ENCODE data around the gene ARNT2. TPM values are rescaled to one million over a fixed set of nuclear protein-coding genes. Genes with fewer than 3 reads are reported as not detected.

The ARNT2 gene
- polyA plus RNA-seq, 3 donors from 2014 or later, result not detected

DNA sequence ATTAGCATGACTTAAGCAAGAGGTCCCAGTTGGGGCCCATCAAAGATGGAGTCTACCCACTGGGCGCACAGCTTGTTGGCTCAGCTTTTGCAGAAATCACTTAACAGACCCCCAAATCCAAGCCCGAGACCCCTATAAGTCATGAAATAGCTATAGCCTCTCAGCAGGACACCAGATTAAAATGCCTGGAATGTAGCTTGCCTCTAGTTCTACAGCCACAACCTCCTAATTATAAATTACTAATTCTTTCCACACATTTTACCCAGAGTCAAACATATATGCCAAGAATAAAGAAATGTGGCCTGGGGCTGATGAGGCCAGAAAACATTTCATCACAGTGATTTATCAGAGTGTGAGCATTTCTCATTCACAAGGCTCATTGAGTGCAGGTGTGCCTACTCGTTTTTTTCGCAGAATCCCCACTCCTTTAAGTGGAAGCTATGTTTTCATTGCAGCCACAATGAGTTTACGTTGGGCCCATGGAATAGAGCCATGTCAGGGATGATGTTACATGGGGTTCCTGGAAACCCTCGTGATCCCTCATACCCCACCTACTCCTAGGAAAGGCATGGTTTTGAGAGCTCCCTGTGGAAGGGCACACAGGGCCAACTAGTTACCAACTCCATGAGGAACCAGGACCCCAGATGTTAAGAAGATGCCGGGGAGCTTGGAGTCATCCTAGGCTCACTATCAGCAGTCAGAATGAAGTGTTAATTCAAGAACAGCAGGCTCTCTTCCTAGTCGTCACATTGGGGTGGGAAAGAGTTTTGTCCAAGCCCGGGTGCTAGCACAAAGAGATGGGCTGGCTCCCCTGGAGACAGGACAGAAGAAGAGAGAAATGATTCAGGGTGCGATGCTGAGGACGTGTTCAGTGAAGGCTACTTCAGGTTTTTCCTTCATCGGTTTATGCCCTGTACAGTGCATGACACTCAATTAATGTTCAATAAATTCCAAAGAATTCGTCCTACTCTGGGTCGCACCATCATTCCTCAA lies 200.7 kb downstream of the ARNT2 start:
- Mint-ChIP-seq H3K9me3 (no peaks in the 10 kb centered on the region), H3K4me3 (no peak overlapping the region), H3K27me3 (ENCODE audit: low read depth in 3 of 3) (peaks cover 0 to 8% (median 3%) of the 10 kb centered on the region in 3 donors), H3K27ac (no peak overlapping the region), H3K36me3 (no peaks in the 10 kb centered on the region), H3K4me1 (no peaks in the 10 kb centered on the region)
- DNase-seq, result no peak

GRCh38 chr15:80605591-80606150 lies 201.5 kb downstream of the ARNT2 start:
- Mint-ChIP-seq H3K4me3 (no peak overlapping the region), H3K4me1 (no peaks in the 10 kb centered on the region), H3K27ac (no peak overlapping the region), H3K9me3 (no peaks in the 10 kb centered on the region), H3K36me3 (no peaks in the 10 kb centered on the region), H3K27me3 (ENCODE audit: low read depth in 3 of 3) (peaks cover 0 to 8% (median under 1%) of the 10 kb centered on the region in 3 donors)
- no peak for DNase-seq

GRCh38 chr15:80606511-80607071 lies 202.4 kb downstream of the ARNT2 start:
- no peak for DNase-seq
- Mint-ChIP-seq H3K27ac (no peak overlapping the region), H3K27me3 (ENCODE audit: low read depth in 3 of 3) (peaks cover 0 to 5% (median 0%) of the 10 kb centered on the region in 3 donors), H3K9me3 (no peaks in the 10 kb centered on the region), H3K36me3 (no peaks in the 10 kb centered on the region), H3K4me1 (no peaks in the 10 kb centered on the region), H3K4me3 (no peak overlapping the region)

- no peak overlapping the region for H3K27ac Mint-ChIP-seq
Observed at GRCh38 chr15:80607287-80607980, 203.3 kb downstream of the ARNT2 start.

GRCh38 chr15:80608688-80609087 lies 204.5 kb downstream of the ARNT2 start:
- no peaks in the 10 kb centered on the region for H3K4me1 Mint-ChIP-seq
- peaks cover 0 to 5% (median 0%) of the 10 kb centered on the region in 3 donors for H3K27me3 Mint-ChIP-seq (ENCODE audit: low read depth in 3 of 3)
- no peak overlapping the region for H3K27ac Mint-ChIP-seq
- no peaks in the 10 kb centered on the region for H3K9me3 Mint-ChIP-seq
- no peaks in the 10 kb centered on the region for H3K36me3 Mint-ChIP-seq
- DNase-seq, result no peak
- no peak overlapping the region for H3K4me3 Mint-ChIP-seq

More at GRCh38 chr15:80607287-80607980, 203.3 kb downstream of the ARNT2 start:
- no peak overlapping the region for H3K4me3 Mint-ChIP-seq
- no peaks in the 10 kb centered on the region for H3K36me3 Mint-ChIP-seq
- H3K9me3 Mint-ChIP-seq, result no peaks in the 10 kb centered on the region
- no peaks in the 10 kb centered on the region for H3K4me1 Mint-ChIP-seq
- peaks cover 0 to 5% (median 0%) of the 10 kb centered on the region in 3 donors for H3K27me3 Mint-ChIP-seq (ENCODE audit: low read depth in 3 of 3)
- no peak for DNase-seq

- H3K27ac Mint-ChIP-seq, result no peak overlapping the region
- no peak for DNase-seq
- peaks cover 0 to 5% (median 0%) of the 10 kb centered on the region in 3 donors for H3K27me3 Mint-ChIP-seq (ENCODE audit: low read depth in 3 of 3)
- no peaks in the 10 kb centered on the region for H3K9me3 Mint-ChIP-seq
- H3K4me1 Mint-ChIP-seq, result no peaks in the 10 kb centered on the region
- no peaks in the 10 kb centered on the region for H3K36me3 Mint-ChIP-seq
- H3K4me3 Mint-ChIP-seq, result no peak overlapping the region
Observed at GRCh38 chr15:80609091-80609490, 204.9 kb downstream of the ARNT2 start.

DNA sequence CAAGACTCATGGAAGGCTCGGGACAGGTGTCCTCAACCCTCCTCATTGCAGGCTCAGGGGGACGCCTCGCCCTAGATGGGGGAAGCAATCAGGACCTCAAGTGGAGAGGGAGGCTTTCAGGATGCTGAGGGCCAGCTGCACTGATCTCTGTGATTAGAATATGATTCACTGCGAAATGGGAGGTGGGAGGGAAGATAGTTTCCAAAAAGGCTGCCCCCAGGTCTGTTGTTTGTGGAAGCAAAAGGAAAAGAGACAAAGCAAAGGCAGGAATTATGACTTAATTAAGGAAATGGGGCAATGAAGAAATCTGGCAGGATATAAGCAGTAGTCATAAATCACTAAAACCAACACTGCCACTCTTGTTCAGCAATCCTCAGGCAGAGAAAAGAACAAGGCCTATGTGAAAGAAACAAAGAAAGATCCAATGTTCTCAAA lies 205.3 kb downstream of the ARNT2 start:
- no peak for DNase-seq
- no peaks in the 10 kb centered on the region for H3K9me3 Mint-ChIP-seq
- no peaks in the 10 kb centered on the region for H3K4me1 Mint-ChIP-seq
- no peak overlapping the region for H3K27ac Mint-ChIP-seq
- no peak overlapping the region for H3K4me3 Mint-ChIP-seq
- H3K36me3 Mint-ChIP-seq, result no peaks in the 10 kb centered on the region
- H3K27me3 Mint-ChIP-seq (ENCODE audit: low read depth in 3 of 3), result peaks cover 0 to 5% (median under 1%) of the 10 kb centered on the region in 3 donors

GRCh38 chr15:80611543-80612080 lies 207.4 kb downstream of the ARNT2 start:
- no peak overlapping the region for H3K4me3 Mint-ChIP-seq
- H3K27me3 Mint-ChIP-seq (ENCODE audit: low read depth in 3 of 3), result peaks cover 0 to 5% (median 2%) of the 10 kb centered on the region in 3 donors
- no peak for DNase-seq
- no peak overlapping the region for H3K27ac Mint-ChIP-seq
- no peaks in the 10 kb centered on the region for H3K36me3 Mint-ChIP-seq
- no peaks in the 10 kb centered on the region for H3K9me3 Mint-ChIP-seq
- no peaks in the 10 kb centered on the region for H3K4me1 Mint-ChIP-seq

- DNase-seq, result no peak
- Mint-ChIP-seq H3K9me3 (no peaks in the 10 kb centered on the region), H3K4me1 (no peaks in the 10 kb centered on the region), H3K36me3 (no peaks in the 10 kb centered on the region), H3K27ac (no peak overlapping the region), H3K27me3 (ENCODE audit: low read depth in 3 of 3) (peaks cover 0 to 5% (median 4%) of the 10 kb centered on the region in 3 donors), H3K4me3 (no peak overlapping the region)
Observed at GRCh38 chr15:80612118-80612823, 208.1 kb downstream of the ARNT2 start.

GRCh38 chr15:80613762-80614365 lies 209.7 kb downstream of the ARNT2 start:
- peaks cover 0 to 11% (median 6%) of the 10 kb centered on the region in 3 donors for H3K27me3 Mint-ChIP-seq (ENCODE audit: low read depth in 3 of 3)
- no peaks in the 10 kb centered on the region for H3K9me3 Mint-ChIP-seq
- no peak overlapping the region for H3K27ac Mint-ChIP-seq
- DNase-seq, result no peak
- H3K36me3 Mint-ChIP-seq, result no peaks in the 10 kb centered on the region
- H3K4me3 Mint-ChIP-seq, result no peak overlapping the region
- H3K4me1 Mint-ChIP-seq, result no peaks in the 10 kb centered on the region

- H3K27ac Mint-ChIP-seq, result peak overlapping the region in 1 of 6 donors; percentile 2
Observed at GRCh38 chr15:80614711-80615360, 210.7 kb downstream of the ARNT2 start.

DNA sequence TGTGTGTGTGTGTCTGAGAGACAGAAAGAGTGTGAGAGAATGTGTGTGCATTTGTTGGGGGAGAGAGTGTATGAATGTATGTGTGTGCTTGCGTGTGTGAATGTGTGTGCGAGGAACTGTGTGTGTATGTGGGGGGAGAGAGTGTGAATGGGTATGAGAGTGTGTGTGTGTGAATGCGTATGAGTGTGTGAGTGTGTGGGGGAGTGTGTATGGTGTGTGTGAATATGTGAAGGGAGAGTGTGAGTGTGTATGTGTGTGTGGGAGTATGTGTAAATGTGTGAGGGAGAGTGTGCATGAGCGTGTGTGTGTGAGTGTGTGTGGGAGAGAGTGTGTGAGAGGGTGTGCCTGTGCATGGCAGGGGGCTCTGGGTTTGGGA lies 211.2 kb downstream of the ARNT2 start:
- Mint-ChIP-seq H3K9me3 (no peaks in the 10 kb centered on the region), H3K36me3 (no peaks in the 10 kb centered on the region), H3K27ac (peak overlapping the region in 1 of 6 donors; percentile 2), H3K4me3 (no peak overlapping the region), H3K27me3 (ENCODE audit: low read depth in 3 of 3) (peaks cover 2 to 13% (median 5%) of the 10 kb centered on the region in 3 donors), H3K4me1 (no peaks in the 10 kb centered on the region)
- no peak for DNase-seq

More at GRCh38 chr15:80614711-80615360, 210.7 kb downstream of the ARNT2 start:
- Mint-ChIP-seq H3K27me3 (ENCODE audit: low read depth in 3 of 3) (peaks cover 0 to 13% (median 5%) of the 10 kb centered on the region in 3 donors), H3K36me3 (no peaks in the 10 kb centered on the region), H3K9me3 (no peaks in the 10 kb centered on the region), H3K4me3 (no peak overlapping the region), H3K4me1 (no peaks in the 10 kb centered on the region)
- no peak for DNase-seq

Data from immature natural killer cell (primary cell).